Body of pancreas (tissue), 4 donors: ENCODE results near the gene CCDC184. TPM values are rescaled to one million over a fixed set of nuclear protein-coding genes. Genes with fewer than 3 reads are reported as not detected.
"Not testable (repeated sequence)": the region's sequence is repeated elsewhere in the genome, so short reads cannot be mapped to it uniquely, and the experiment has no call there.

ENCODE experiments used
- ATAC-seq: fragments of 150-250 bp; one replicate; pipeline ENCODE4 v1.9.1; 2016
- DNase-seq, 4 donors: peaks; one replicate each; pipeline ENCODE4 v3.0.0-alpha.2; 2019
- H3K27ac ChIP-seq, 4 donors: fragments of 200-600 bp; sonication (generic); 1 replicate in 3 of 4; 2 replicates in 1 of 4; pipeline versions ENCODE4 v1.5.1 to v1.6.1; 2016 to 2019; ENCODE audit warnings: mild to moderate bottlenecking in 1 of 4, mixed read lengths in 1 of 4, moderate library complexity in 1 of 4
- H3K27me3 ChIP-seq, 2 donors: fragments of 200-600 bp; sonication (generic); one replicate each; pipeline ENCODE4 v1.6.0; 2016; ENCODE audit warnings: mild to moderate bottlenecking in 1 of 2
- H3K36me3 ChIP-seq, 2 donors: fragments of 200-600 bp; sonication (generic); replicated peaks in 1 of 2; 2 replicates each; pipeline ENCODE4 v1.5.1; 2016; ENCODE audit warnings: low read depth in 2 of 2; ENCODE audit not compliant: insufficient read depth in 1 of 2
- H3K4me1 ChIP-seq: fragments of 200-600 bp; sonication (generic); one replicate; pipeline ENCODE4 v1.6.0; 2016
- H3K4me3 ChIP-seq, 2 donors: fragments of 200-600 bp; sonication (generic); 1 replicate in 1 of 2; 2 replicates in 1 of 2; pipeline ENCODE4 v1.5.1; 2016 to 2019
- H3K9me3 ChIP-seq, 3 donors: fragments of 200-600 bp; sonication (generic); 1 replicate in 2 of 3; 2 replicates in 1 of 3; pipeline ENCODE4 v1.5.1; 2016
- CTCF ChIP-seq, 7 experiments: fragments of 450-650 bp in 4 of 7; fragments of 200-600 bp in 3 of 7; sonication (generic) in 3 of 7; IDR thresholded peaks; one replicate each; pipeline ENCODE4 v1.5.1; 2016 to 2019; ENCODE audit warnings: antibody characterized with exemption in 7 of 7
- POLR2A ChIP-seq, 3 donors: fragments of 450-650 bp; IDR thresholded peaks; one replicate each; pipeline ENCODE4 v1.6.1; 2016; ENCODE audit warnings: antibody characterized with exemption in 3 of 3, mild to moderate bottlenecking in 2 of 3
- WGBS, 2 donors: methylation state at CpG; one replicate each; pipeline ENCODE4 v1.1.5; 2017; 5-methylcytosine and 5-hydroxymethylcytosine counted together
- intact Hi-C: fragments of 100-400 bp; cut with DNase I; formaldehyde crosslinking; loops from one replicate; pipeline ENCODE4 v1.15.1; 2023
- total RNA-seq, 2 donors: library from RNA; depleted of rRNA; stranded (reverse); fragments of >200 nt; gene quantifications; one replicate each; pipeline ENCODE4 v1.1.0, GENCODE V29; 2016

Gene CCDC184
- total RNA-seq, 2 donors from 2014 or later = 0.26 TPM; not detected in 1

- no peak overlapping the region for H3K27ac ChIP-seq
- ATAC-seq (no peak), DNase-seq (no peak)
- H3K27me3 ChIP-seq = no peaks in the 10 kb centered on the region
- WGBS, 2 donors = 36 to 50% methylated on average over 1 of the region's 1 CpG
- intact Hi-C loops = no loop called here
- H3K9me3 ChIP-seq = no peaks in the 10 kb centered on the region
- no peak for TF ChIP-seq POLR2A (IDR thresholded peaks at IDR 0.05)
- no peak for TF ChIP-seq CTCF (IDR thresholded peaks at IDR 0.05)
- no peaks in the 10 kb centered on the region for H3K4me1 ChIP-seq
- H3K36me3 ChIP-seq = peaks cover 0 to 23% of the 10 kb centered on the region in 2 donors
- H3K4me3 ChIP-seq = no peak overlapping the region
These were observed 37.5 kb upstream of the CCDC184 start for GRCh38 chr12:48145981-48146380.

- Histone ChIP-seq H3K9me3 (no peaks in the 10 kb centered on the region), H3K27ac (no peak overlapping the region), H3K27me3 (no peaks in the 10 kb centered on the region), H3K4me1 (peaks cover 2% of the 10 kb centered on the region), H3K4me3 (no peak overlapping the region), H3K36me3 (peaks cover 0 to 27% of the 10 kb centered on the region in 2 donors)
- DNase-seq (no peak), ATAC-seq (no peak)
- no peak for TF ChIP-seq CTCF (IDR thresholded peaks at IDR 0.05)
- no peak for TF ChIP-seq POLR2A (IDR thresholded peaks at IDR 0.05)
- WGBS, 2 donors = 74 to 78% methylated on average over 2 of the region's 2 CpGs
- intact Hi-C loops = no loop called here
These were observed 32.2 kb upstream of the CCDC184 start for GRCh38 chr12:48151103-48151771.

GRCh38 chr12:48155786-48156185, 27.7 kb upstream of the CCDC184 start:
- H3K36me3 ChIP-seq = peaks cover 0 to 11% of the 10 kb centered on the region in 2 donors
- 88 to 98% methylated on average over 5 of the region's 5 CpGs for WGBS, 2 donors
- ATAC-seq, DNase-seq, intact Hi-C loops, H3K9me3 ChIP-seq, H3K4me1 ChIP-seq, H3K27me3 ChIP-seq, H3K4me3 ChIP-seq, H3K27ac ChIP-seq: not testable (repeated sequence)

- Histone ChIP-seq H3K27me3 (no peaks in the 10 kb centered on the region), H3K4me3 (peak overlapping the region; percentile 47 to 89), H3K4me1 (peaks cover 6% of the 10 kb centered on the region), H3K36me3 (peaks cover 0 to 5% of the 10 kb centered on the region in 2 donors), H3K9me3 (no peaks in the 10 kb centered on the region), H3K27ac (peak overlapping the region in 3 of 4 donors; percentile 58 to 81 (median 78))
- DNase-seq (no peak), ATAC-seq (no peak)
- TF ChIP-seq CTCF (IDR thresholded peaks at IDR 0.05) = no peak
- no peak for TF ChIP-seq POLR2A (IDR thresholded peaks at IDR 0.05)
- WGBS, 2 donors = 13 to 20% methylated on average over 8 of the region's 8 CpGs
- intact Hi-C loops = no loop called here
These were observed 26.8 kb upstream of the CCDC184 start for GRCh38 chr12:48156652-48157017.

GRCh38 chr12:48157018-48157888, 26.2 kb upstream of the CCDC184 start, which contains the start of gene ASB8:
ASB8 (minus strand) TSS chr12:48157515; CDS start chr12:48153496, 4,019 bp downstream.
- WGBS, 2 donors = 1% methylated on average over 39 to 56 of the region's 56 CpGs
- peaks cover 6% of the 10 kb centered on the region for H3K4me1 ChIP-seq
- intact Hi-C loops = no loop called here
- H3K4me3 ChIP-seq = peak within 1 kb of the TSS; percentile 47 to 89
- H3K27ac ChIP-seq = peak within 1 kb of the TSS; percentile 58 to 81 (median 75)
- DNase-seq = peak; percentile 99 to 100 (median 99)
- no peaks in the 10 kb centered on the region for H3K9me3 ChIP-seq
- TF ChIP-seq CTCF (IDR thresholded peaks at IDR 0.05) (peak; percentile 13 to 73 (median 56)), POLR2A (IDR thresholded peaks at IDR 0.05) (peak; percentile 17 to 72 (median 65))
- no peaks in the 10 kb centered on the region for H3K27me3 ChIP-seq
- peak; percentile 100 for ATAC-seq
- peaks cover 0 to 3% of the 10 kb centered on the region in 2 donors for H3K36me3 ChIP-seq
